Transverse colon (tissue), 4 donors: ENCODE data around the gene HNRNPH2.

Experiments
- EP300 ChIP-seq: sonication (generic); formaldehyde crosslinking; IDR thresholded peaks from one replicate; pipeline ENCODE4 v1.6.1; 2017; ENCODE audit warnings: antibody characterized with exemption, low read depth
- POLR2A ChIP-seq: fragments of 450-650 bp; IDR thresholded peaks from one replicate; pipeline ENCODE4 v1.6.1; 2016; ENCODE audit warnings: antibody characterized with exemption, mild to moderate bottlenecking, moderate library complexity
- POLR2AphosphoS5 ChIP-seq, 3 donors: sonication (generic); formaldehyde crosslinking; IDR thresholded peaks; one replicate each; pipeline ENCODE4 v1.6.1; 2016; ENCODE audit warnings: antibody characterized with exemption in 3 of 3
- TF ChIP-seq, protein P1 (sequence below), 5 experiments: fragments of 200-600 bp in 3 of 5; fragments of 450-650 bp in 2 of 5; sonication (generic) in 3 of 5; IDR thresholded peaks; 1 replicate in 2 of 5; 2 replicates in 3 of 5; pipeline ENCODE4 v1.5.1; 2016 to 2017; ENCODE audit warnings: antibody characterized with exemption in 5 of 5, inconsistent platforms in 3 of 5, mild to moderate bottlenecking in 2 of 5, moderate library complexity in 1 of 5

DNA sequence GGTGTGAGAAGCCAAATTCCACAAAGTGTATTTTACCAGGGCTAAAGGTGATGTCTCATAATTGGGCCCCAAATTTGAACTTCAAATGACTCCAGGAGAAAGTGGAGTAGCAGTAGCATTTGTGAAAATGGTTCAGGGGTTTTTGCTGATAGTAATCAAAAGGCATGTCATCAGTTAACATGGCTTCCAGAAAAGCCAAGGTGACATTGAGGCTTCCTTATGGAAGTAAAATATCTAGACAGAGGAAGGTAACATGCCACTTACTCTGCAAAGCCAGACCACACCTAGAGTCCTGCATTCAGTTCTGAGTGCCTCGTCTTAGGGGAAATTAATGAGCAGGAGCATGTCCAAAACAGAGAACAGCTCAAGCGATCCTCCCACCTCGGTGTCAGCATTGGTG, 19.4 kb upstream of the HNRNPH2 start:
- TF ChIP-seq, protein P1, sequence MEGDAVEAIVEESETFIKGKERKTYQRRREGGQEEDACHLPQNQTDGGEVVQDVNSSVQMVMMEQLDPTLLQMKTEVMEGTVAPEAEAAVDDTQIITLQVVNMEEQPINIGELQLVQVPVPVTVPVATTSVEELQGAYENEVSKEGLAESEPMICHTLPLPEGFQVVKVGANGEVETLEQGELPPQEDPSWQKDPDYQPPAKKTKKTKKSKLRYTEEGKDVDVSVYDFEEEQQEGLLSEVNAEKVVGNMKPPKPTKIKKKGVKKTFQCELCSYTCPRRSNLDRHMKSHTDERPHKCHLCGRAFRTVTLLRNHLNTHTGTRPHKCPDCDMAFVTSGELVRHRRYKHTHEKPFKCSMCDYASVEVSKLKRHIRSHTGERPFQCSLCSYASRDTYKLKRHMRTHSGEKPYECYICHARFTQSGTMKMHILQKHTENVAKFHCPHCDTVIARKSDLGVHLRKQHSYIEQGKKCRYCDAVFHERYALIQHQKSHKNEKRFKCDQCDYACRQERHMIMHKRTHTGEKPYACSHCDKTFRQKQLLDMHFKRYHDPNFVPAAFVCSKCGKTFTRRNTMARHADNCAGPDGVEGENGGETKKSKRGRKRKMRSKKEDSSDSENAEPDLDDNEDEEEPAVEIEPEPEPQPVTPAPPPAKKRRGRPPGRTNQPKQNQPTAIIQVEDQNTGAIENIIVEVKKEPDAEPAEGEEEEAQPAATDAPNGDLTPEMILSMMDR (IDR thresholded peaks at IDR 0.05) = no peak
- no peak for TF ChIP-seq POLR2AphosphoS5 (IDR thresholded peaks at IDR 0.05)
- TF ChIP-seq EP300 = no peak
- TF ChIP-seq POLR2A = no peak
